GM19395 (cell line): ENCODE data around the gene POU4F2.
"Not testable (repeated sequence)": the region's sequence is repeated elsewhere in the genome, so short reads cannot be mapped to it uniquely, and the experiment has no call there.

Experiments
- ATAC-seq: cut with Tn5 transposase; IDR thresholded peaks from one replicate; pipeline ENCODE4 v1.9.1; 2021; ENCODE audit warnings: mild to moderate bottlenecking, moderate library complexity; ENCODE audit not compliant: unreplicated experiment

Gene POU4F2

DNA sequence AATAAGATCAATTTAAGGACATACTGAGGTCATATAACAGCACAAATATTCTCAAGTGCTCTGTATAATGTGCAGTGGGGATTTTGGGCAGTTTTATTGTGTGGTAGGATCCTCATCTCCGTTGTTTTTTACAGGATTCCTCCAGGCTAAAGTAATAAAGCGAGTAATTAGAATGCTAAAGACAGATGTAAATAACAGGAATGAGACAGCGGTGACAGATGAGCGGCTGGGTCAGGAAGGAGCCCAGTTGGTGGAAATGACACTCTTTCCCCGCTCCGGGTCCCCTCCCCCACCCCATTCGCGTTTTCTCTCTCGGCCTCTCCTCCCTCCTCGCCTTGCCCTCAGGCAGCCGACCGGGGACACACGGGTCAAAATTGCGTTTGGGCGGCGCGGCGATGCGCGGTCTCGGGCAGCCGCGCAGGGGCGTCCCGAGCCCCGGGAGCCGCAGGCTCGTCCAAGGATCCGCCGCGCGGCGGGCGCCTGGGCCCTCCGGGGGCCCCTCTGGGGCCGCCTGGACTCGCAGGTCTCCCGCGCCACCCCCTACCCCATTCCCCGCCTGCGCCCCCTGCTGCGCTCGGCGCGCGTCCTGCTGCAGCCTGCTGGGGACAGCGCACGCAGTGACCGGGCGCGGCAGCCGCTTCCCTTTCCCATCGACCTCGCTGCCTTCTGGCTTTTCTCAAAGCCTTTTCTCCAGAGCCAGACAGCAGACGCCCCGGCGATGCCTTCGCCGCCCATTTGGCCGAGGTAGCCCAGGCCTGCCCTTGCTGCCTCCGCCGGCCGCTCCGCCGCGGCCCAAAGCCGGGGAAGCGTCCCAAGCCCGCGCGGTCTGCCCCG is 16.2 kb downstream of the POU4F2 start:
- ATAC-seq = no peak

DNA sequence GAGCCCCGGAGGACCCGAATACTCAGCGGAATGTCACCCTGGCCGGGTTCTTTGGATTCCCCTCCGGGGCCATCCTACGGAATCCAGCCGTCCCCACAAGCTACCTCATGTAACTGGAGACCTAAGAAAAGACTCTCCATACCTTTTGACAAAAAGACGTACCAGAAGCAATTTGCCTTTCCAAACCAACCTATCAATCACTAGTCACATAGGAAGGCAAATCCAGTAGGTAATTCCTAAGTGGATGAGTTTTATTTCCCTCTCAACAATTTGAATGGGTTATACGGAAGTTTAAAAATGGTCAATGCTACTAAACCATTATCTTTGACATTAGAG is 16.8 kb downstream of the POU4F2 start:
- ATAC-seq = no peak

DNA sequence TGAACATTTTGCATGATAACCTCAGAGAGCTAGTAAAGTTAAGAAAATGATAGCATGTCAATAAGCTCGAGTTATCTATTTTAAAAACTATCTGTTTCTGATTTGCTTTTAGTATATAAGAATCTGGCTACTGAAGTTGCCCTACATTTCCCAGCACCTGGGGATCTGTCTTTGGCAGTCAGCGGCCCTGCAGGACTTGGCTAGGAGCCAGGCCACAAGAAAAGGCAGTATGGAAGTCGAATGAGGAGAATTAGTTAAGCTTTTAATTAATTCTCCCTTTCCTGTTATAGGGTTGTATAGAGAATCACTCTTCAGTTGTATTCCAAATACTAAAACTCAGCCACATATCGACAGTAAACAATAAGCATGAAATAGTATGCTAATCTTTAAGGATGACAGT is 22.7 kb downstream of the POU4F2 start:
- no peak for ATAC-seq

DNA sequence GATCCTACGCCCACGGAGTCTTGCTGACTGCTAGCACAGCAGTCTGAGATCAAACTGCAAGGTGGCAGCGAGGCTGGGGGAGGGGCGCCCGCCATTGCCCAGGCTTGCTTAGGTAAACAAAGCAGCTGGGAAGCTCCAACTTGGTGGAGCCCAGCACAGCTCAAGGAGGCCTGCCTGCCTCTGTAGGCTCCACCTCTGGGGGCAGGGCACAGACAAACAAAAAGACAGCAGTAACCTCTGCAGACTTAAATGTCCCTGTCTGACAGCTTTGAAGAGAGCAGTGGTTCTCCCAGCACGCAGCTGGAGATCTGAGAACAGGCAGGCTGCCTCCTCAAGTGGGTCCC is 25.2 kb downstream of the POU4F2 start:
- not testable (repeated sequence) for ATAC-seq

DNA sequence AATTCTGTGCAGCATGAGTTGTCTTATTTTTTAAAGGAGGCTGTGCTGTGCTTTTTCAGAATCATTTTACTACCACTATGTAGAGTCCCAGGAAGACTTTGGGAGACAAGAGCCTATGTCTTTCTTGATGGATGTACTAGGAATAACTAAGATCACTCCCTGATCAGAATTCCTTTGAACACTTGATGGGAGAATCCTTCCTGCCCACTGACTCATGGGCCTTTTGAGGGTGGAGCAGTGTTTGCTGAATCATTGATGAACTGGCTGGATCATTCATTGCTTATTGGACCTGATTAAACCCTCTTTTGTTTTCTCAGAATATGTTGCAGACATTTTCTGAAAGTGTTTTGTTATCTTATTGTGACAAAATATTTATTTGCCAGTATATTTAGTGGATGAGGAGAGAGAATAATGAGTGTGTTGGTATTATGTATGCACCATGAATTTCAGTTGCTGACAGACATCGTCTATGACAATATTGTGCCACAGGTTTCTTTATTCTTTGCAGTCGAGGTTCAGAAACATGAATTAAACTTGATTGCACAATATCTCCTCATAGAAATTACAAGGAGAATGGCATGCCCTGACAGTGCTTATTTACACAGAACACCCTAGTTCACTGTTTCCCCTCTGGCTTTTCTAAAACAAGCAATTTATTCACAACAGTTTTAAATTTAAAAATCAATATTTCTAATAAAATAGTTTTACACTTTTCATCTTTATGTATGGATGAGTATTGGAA is 36.3 kb downstream of the POU4F2 start:
- no peak for ATAC-seq
